ENCODE data around the gene ANXA6. TPM values are rescaled to one million over a fixed set of nuclear protein-coding genes. Genes with fewer than 3 reads are reported as not detected.
A peak's percentile ranks its signal among the peaks of the same experiment; 100 is the strongest.

The ANXA6 gene
- polyA plus RNA-seq, 1 donor (not counting 4 experiments of a cell fraction or from before 2014, with no cell fraction given) = 37.0 TPM

- H3K4me2 ChIP-seq (ENCODE audit: control insufficient read depth, extremely low read depth, insufficient read depth, low read depth, low read length) = no peak overlapping the region
- no peaks in the 10 kb centered on the region for H3K27me3 ChIP-seq (ENCODE audit: control insufficient read depth, extremely low read depth, insufficient read depth, low read length)
- DNase-seq (ENCODE audit: low read depth, low spot score) = no peak
- H3K4me1 ChIP-seq (ENCODE audit: control insufficient read depth, extremely low read depth, insufficient read depth, low read length) = peaks cover 4% of the 10 kb centered on the region
- TF ChIP-seq CTCF (optimal IDR thresholded peaks at IDR 0.05 in 1 of 3, IDR thresholded peaks at IDR 0.05 in 1 of 3, conservative IDR thresholded peaks at IDR 0.05 in 1 of 3; ENCODE audit: extremely low read depth in 1 of 3, insufficient read depth in 2 of 3, low read length in 3 of 3) = peak in 1 of 3 experiments; percentile 19
- TF ChIP-seq EZH2 (IDR thresholded peaks at IDR 0.05; ENCODE audit: low read length) = no peak
- no peak overlapping the region for H3K27ac ChIP-seq (ENCODE audit: control insufficient read depth, insufficient read depth, low read length)
- H3K4me3 ChIP-seq (ENCODE audit: control insufficient read depth in 2 of 3, extremely low read depth in 1 of 3, insufficient read depth in 2 of 3, low read depth in 1 of 3, low read length in 3 of 3) = no peak overlapping the region
- H3K9me1 ChIP-seq (ENCODE audit: control insufficient read depth, extremely low read depth, insufficient read depth, low read length) = no peaks in the 10 kb centered on the region
- H3K9ac ChIP-seq (ENCODE audit: control insufficient read depth, extremely low read depth, insufficient read depth, low read length) = no peak overlapping the region
- no peak overlapping the region for H2AFZ ChIP-seq (ENCODE audit: control insufficient read depth, low read length)
- no peaks in the 10 kb centered on the region for H4K20me1 ChIP-seq (ENCODE audit: control insufficient read depth, extremely low read depth, insufficient read depth, low read length)
- FAIRE-seq = no peak
- H3K36me3 ChIP-seq (ENCODE audit: control insufficient read depth in 2 of 2, extremely low read depth in 1 of 2, insufficient read depth in 2 of 2, low read length in 2 of 2) = peaks cover 52 to 80% of the 10 kb centered on the region in 2 experiments
- H3K79me2 ChIP-seq (ENCODE audit: control insufficient read depth, insufficient read depth, low read length) = peaks cover 8% of the 10 kb centered on the region
- H3K9me3 ChIP-seq (ENCODE audit: control insufficient read depth, low read depth, low read length) = no peaks in the 10 kb centered on the region
- dilution Hi-C loops (cut with MboI; ENCODE audit: extremely low pct_ligation_motif_present, low sequenced_read_pairs) = no loop called here
These were observed 98.6 kb downstream of the ANXA6 start for GRCh38 chr5:151058891-151059489.

- dilution Hi-C loops (cut with MboI; ENCODE audit: extremely low pct_ligation_motif_present, low sequenced_read_pairs) = no loop called here
- H3K36me3 ChIP-seq (ENCODE audit: control insufficient read depth in 2 of 2, extremely low read depth in 1 of 2, insufficient read depth in 2 of 2, low read length in 2 of 2) = peaks cover 58 to 81% of the 10 kb centered on the region in 2 experiments
- TF ChIP-seq CTCF (optimal IDR thresholded peaks at IDR 0.05 in 1 of 3, IDR thresholded peaks at IDR 0.05 in 1 of 3, conservative IDR thresholded peaks at IDR 0.05 in 1 of 3; ENCODE audit: extremely low read depth in 1 of 3, insufficient read depth in 2 of 3, low read length in 3 of 3) (peak in 2 of 3 experiments; percentile 16 to 27), EZH2 (IDR thresholded peaks at IDR 0.05; ENCODE audit: low read length) (no peak)
- no peaks in the 10 kb centered on the region for H3K27me3 ChIP-seq (ENCODE audit: control insufficient read depth, extremely low read depth, insufficient read depth, low read length)
- H3K9me1 ChIP-seq (ENCODE audit: control insufficient read depth, extremely low read depth, insufficient read depth, low read length) = no peaks in the 10 kb centered on the region
- H3K4me3 ChIP-seq (ENCODE audit: control insufficient read depth in 2 of 3, extremely low read depth in 1 of 3, insufficient read depth in 2 of 3, low read depth in 1 of 3, low read length in 3 of 3) = no peak overlapping the region
- no peaks in the 10 kb centered on the region for H4K20me1 ChIP-seq (ENCODE audit: control insufficient read depth, extremely low read depth, insufficient read depth, low read length)
- no peak overlapping the region for H2AFZ ChIP-seq (ENCODE audit: control insufficient read depth, low read length)
- H3K9ac ChIP-seq (ENCODE audit: control insufficient read depth, extremely low read depth, insufficient read depth, low read length) = no peak overlapping the region
- no peak overlapping the region for H3K4me2 ChIP-seq (ENCODE audit: control insufficient read depth, extremely low read depth, insufficient read depth, low read depth, low read length)
- H3K9me3 ChIP-seq (ENCODE audit: control insufficient read depth, low read depth, low read length) = no peaks in the 10 kb centered on the region
- no peak for FAIRE-seq
- no peak overlapping the region for H3K27ac ChIP-seq (ENCODE audit: control insufficient read depth, insufficient read depth, low read length)
- DNase-seq (ENCODE audit: low read depth, low spot score) = no peak
- peaks cover 1% of the 10 kb centered on the region for H3K4me1 ChIP-seq (ENCODE audit: control insufficient read depth, extremely low read depth, insufficient read depth, low read length)
- H3K79me2 ChIP-seq (ENCODE audit: control insufficient read depth, insufficient read depth, low read length) = peaks cover 6% of the 10 kb centered on the region
These were observed 99.3 kb downstream of the ANXA6 start for GRCh38 chr5:151058301-151058700.
